Pancreas (tissue), 10 donors: ENCODE data around the gene FABP1. TPM values are rescaled to one million over a fixed set of nuclear protein-coding genes. Genes with fewer than 3 reads are reported as not detected.

Experiments
- ATAC-seq, 4 donors: fragments of 200-7000 bp; cut with Tn5 transposase; one replicate each; pipeline versions ENCODE4 v1.8.0 to v1.9.1; 2020; ENCODE audit warnings: mild to moderate bottlenecking in 4 of 4, moderate library complexity in 4 of 4
- DNase-seq, 6 donors: peaks; one replicate each; pipeline ENCODE4 v3.0.0-alpha.2; 2020
- FAIRE-seq: peaks from 2 replicates; lab custom pipeline; 2012; peaks lifted over from hg19 to GRCh38; lab: Jason Lieb, UNC
- H3K27ac ChIP-seq, 4 donors: fragments of 200-600 bp; sonication (generic); 1 replicate in 3 of 4; 2 replicates in 1 of 4; pipeline versions ENCODE4 v1.5.0 to v1.8.0; 2020
- H3K27me3 ChIP-seq, 4 donors: fragments of 200-600 bp; one replicate each; pipeline ENCODE4 v1.8.0; 2021
- H3K36me3 ChIP-seq, 3 donors: fragments of 200-600 bp; sonication (generic) in 1 of 3; one replicate each; pipeline versions ENCODE4 v1.5.0 to v1.8.0; 2020 to 2021
- H3K4me1 ChIP-seq, 3 donors: fragments of 200-600 bp; one replicate each; pipeline ENCODE4 v1.8.0; 2021
- H3K4me3 ChIP-seq, 4 donors: fragments of 200-600 bp; sonication (generic) in 2 of 4; one replicate each; pipeline versions ENCODE4 v1.5.0 to v1.8.0; 2020 to 2021
- H3K9me3 ChIP-seq, 4 donors: fragments of 200-600 bp; one replicate each; pipeline ENCODE4 v1.8.0; 2021
- WGBS, 2 donors: extraction: QIAGEN DNeasy Blood & Tissue Kit; methylation state at CpG; one replicate each; pipeline ENCODE4 v1.1.7; 2013; 5-methylcytosine and 5-hydroxymethylcytosine counted together
- intact Hi-C, 3 donors: fragments of 100-400 bp; cut with DNase I; formaldehyde crosslinking; loops; one replicate each; pipeline versions ENCODE4 v1.11.1 to v1.14.2; 2022
- polyA plus RNA-seq, 2 donors: library from polyadenylated mRNA; stranded (reverse); fragments of 200-250 nt; gene quantifications; one replicate each; pipeline ENCODE4 v1.2.3, GENCODE V29; 2013
- total RNA-seq, 6 donors: library from RNA; stranded (reverse); fragmentation: NEBNext Ultra II Directional in 4 of 6; extraction: Animal tissue kit (Norgen Biotek cat#: 25700) in 4 of 6; gene quantifications; one replicate each; pipeline versions ENCODE4 v1.2.1 to v1.2.4, GENCODE V29; 2021 to 2023
- TF ChIP-seq, protein P1 (sequence below), 4 donors: fragments of 200-600 bp; sonication (generic) in 3 of 4; IDR thresholded peaks; one replicate each; pipeline versions ENCODE4 v1.5.0 to v1.8.0; 2021; ENCODE audit warnings: antibody characterized with exemption in 4 of 4
- donor health status: healthy with polysubstance abuse.
- donor health status: DM: no; HTN: no; CAD: no; lungs with moderate emphysema.
- donor health status: DM: no; HTN: no; CAD: no.
- donor health status: control.
- donor health status: control.
- donor health status: Bipolar disorder and iron deficiency.
- donor health status: DM: yes; HTN: yes; CAD: no.
- donor health status: DM: no; HTN: no; CAD: no.
- donor health status: DM: no; HTN: no; CAD: no.
- donor health status: DM: yes; HTN: yes; CAD: no.

The FABP1 gene
- total and polyA plus RNA-seq, 8 donors = 0.85 to 2.1 (median 1.0) TPM; not detected in 5

DNA sequence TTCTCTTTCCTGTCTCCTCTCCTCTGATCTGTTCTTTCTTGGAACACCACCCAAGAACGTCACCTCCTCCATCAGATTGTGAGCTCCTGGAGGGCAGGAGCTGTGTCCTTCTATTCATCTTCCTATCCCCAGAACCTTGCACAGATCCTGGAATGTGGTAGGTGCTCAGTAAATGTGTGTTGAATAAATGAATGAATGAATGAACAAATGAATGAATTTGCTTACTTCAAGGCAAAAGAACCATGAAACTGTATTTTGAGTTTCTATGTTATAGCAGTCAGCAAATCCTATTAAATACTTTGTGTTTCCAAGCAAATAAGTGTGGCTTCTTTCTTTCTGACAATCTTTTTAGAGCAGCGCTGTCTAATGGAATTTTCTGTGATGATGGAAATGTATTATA lies 14.8 kb downstream of the FABP1 start:
- ATAC-seq (no peak), DNase-seq (no peak), FAIRE-seq (no peak)
- Histone ChIP-seq H3K27ac (no peak overlapping the region), H3K9me3 (no peaks in the 10 kb centered on the region), H3K4me3 (no peak overlapping the region), H3K36me3 (no peaks in the 10 kb centered on the region), H3K27me3 (no peaks in the 10 kb centered on the region), H3K4me1 (no peaks in the 10 kb centered on the region)
- WGBS, 2 donors = 78% methylated on average over 2 of the region's 2 CpGs
- intact Hi-C loops = no loop called here
- TF ChIP-seq, protein P1, sequence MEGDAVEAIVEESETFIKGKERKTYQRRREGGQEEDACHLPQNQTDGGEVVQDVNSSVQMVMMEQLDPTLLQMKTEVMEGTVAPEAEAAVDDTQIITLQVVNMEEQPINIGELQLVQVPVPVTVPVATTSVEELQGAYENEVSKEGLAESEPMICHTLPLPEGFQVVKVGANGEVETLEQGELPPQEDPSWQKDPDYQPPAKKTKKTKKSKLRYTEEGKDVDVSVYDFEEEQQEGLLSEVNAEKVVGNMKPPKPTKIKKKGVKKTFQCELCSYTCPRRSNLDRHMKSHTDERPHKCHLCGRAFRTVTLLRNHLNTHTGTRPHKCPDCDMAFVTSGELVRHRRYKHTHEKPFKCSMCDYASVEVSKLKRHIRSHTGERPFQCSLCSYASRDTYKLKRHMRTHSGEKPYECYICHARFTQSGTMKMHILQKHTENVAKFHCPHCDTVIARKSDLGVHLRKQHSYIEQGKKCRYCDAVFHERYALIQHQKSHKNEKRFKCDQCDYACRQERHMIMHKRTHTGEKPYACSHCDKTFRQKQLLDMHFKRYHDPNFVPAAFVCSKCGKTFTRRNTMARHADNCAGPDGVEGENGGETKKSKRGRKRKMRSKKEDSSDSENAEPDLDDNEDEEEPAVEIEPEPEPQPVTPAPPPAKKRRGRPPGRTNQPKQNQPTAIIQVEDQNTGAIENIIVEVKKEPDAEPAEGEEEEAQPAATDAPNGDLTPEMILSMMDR (IDR thresholded peaks at IDR 0.05) = no peak

DNA sequence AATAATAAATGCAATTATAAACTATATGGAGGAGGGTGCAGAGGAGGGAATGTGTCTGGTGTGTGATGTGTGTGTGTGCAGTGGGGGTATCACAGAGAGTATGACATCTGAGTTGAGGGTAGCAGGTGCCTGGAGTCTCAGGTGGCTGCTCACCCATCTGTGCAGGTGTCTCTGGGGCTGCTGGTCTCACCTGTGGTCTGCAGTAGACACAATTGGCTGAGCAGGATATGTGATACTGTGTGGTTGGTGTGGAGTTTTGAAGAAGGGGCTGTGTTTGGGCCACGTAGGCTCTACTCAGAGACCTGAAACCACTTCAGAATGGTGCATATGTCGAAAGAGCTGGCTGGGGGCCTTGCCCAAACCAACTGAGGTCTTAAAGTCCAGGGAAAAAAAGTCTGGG lies 17.0 kb downstream of the FABP1 start:
- 69 to 83% methylated on average over 2 of the region's 2 CpGs for WGBS, 2 donors
- FAIRE-seq = no peak
- no peaks in the 10 kb centered on the region for H3K9me3 ChIP-seq

DNA sequence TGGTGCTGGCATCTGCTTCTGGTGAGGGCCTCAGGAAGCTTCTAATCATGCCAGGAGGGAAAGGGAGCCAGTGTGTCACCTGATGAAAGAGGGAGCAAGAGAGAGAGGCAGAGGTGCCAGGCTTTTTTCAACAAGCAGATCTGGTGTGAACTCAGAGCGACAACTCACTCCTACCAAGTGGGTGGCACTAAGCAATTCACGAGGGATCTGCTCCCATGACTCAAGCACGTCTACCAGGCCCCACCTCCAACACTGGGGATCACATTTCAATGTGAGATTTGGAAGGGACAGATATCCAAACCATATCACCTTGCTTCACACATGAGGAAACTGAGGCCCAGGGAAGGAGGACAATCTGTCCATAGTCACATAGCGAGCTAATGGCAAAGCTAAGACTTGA lies 19.1 kb downstream of the FABP1 start:
- intact Hi-C loops = no loop called here
- Histone ChIP-seq H3K4me1 (no peaks in the 10 kb centered on the region), H3K27ac (no peak overlapping the region), H3K9me3 (no peaks in the 10 kb centered on the region), H3K4me3 (no peak overlapping the region), H3K27me3 (peaks cover 0 to 4% (median 1%) of the 10 kb centered on the region in 4 donors), H3K36me3 (no peaks in the 10 kb centered on the region)
- DNase-seq (no peak), FAIRE-seq (no peak), ATAC-seq (no peak)
- 74 to 80% methylated on average over 4 of the region's 4 CpGs for WGBS, 2 donors
- TF ChIP-seq, protein P1 (IDR thresholded peaks at IDR 0.05) = no peak

More for the DNA sequence above, 17.0 kb downstream of the FABP1 start:
- Histone ChIP-seq H3K27me3 (no peaks in the 10 kb centered on the region), H3K27ac (no peak overlapping the region), H3K4me1 (no peaks in the 10 kb centered on the region), H3K4me3 (no peak overlapping the region), H3K36me3 (no peaks in the 10 kb centered on the region)
- no peak for ATAC-seq
- TF ChIP-seq, protein P1 (IDR thresholded peaks at IDR 0.05) = no peak
- intact Hi-C loops = no loop called here
- DNase-seq = no peak

DNA sequence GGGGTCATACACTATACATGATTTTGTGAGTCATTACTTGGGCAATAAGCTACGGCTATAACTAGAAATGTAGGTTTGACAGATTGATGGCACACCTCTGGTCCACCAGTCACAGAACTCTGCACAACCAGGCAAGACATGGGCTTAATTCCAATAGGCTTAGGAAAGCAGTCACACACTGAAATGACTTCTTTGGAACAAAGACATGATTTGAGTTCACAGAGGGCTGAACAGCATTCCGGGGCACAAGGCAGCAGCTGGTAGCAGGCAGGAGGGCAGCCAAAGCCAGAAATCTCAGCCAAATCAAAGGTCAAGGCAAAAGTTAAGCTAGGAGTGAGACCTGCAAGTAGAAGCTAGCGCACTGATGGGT lies 27.4 kb downstream of the FABP1 start:
- H3K27me3 ChIP-seq = peaks cover 0 to 4% (median 1%) of the 10 kb centered on the region in 4 donors
- ATAC-seq (peak in 1 of 4 donors; percentile 15), FAIRE-seq (no peak), DNase-seq (no peak)
- intact Hi-C loops = no loop called here
- H3K4me1 ChIP-seq = no peaks in the 10 kb centered on the region
- no peak overlapping the region for H3K4me3 ChIP-seq
- WGBS, 2 donors = 56 to 62% methylated on average over 3 of the region's 3 CpGs
- H3K27ac ChIP-seq = no peak overlapping the region
- no peaks in the 10 kb centered on the region for H3K9me3 ChIP-seq
- no peaks in the 10 kb centered on the region for H3K36me3 ChIP-seq
- TF ChIP-seq, protein P1 (IDR thresholded peaks at IDR 0.05) = no peak

DNA sequence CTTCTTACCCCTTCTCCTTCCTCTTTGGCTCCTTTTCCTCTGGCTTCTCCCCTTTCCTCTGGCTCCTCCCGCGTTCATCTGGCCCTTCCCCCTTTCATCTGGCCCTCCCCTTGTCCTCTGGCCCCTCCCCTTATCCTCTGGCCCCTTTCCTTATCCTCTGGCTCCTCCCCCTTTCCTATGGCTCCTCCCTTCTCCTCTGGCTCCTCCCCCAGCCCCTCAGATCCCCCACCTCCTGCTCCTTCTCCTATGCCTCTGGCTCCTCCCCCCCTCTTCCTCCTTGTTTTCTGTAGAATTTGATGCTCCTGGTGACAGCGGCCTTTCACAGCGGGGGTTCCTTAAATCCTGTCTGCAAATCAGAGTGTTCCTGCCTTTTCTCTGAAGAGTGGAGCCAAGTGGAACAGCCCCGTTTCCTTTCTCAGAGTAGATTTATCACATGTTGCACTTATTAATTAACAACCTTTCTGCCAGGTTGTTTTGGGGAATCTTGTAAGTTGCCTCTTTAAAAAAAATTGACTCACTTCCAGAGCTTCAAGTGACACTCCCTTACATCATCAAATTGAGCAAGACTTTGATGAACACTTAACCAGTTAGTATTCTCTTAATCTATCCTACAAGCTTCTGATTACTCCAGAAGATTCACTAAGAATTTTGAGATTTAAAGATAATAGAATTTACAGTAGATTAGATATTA lies 27.9 kb downstream of the FABP1 start:
- H3K9me3 ChIP-seq = no peaks in the 10 kb centered on the region
- H3K36me3 ChIP-seq = no peaks in the 10 kb centered on the region
- H3K4me3 ChIP-seq = no peak overlapping the region
- intact Hi-C loops = no loop called here
- no peak overlapping the region for H3K27ac ChIP-seq
- FAIRE-seq (no peak), ATAC-seq (no peak), DNase-seq (no peak)
- H3K4me1 ChIP-seq = no peaks in the 10 kb centered on the region
- WGBS, 2 donors = 42 to 50% methylated on average over 5 of the region's 5 CpGs
- TF ChIP-seq, protein P1 (IDR thresholded peaks at IDR 0.05) = no peak
- peaks cover 0 to 4% (median 0%) of the 10 kb centered on the region in 4 donors for H3K27me3 ChIP-seq
